B cell (primary cell): ENCODE data around the gene PHC2.

Experiments
- CTCF ChIP-seq: fragments of 200-600 bp; IDR thresholded peaks from one replicate; pipeline ENCODE4 v1.8.0; 2022; ENCODE audit warnings: antibody characterized with exemption, mild to moderate bottlenecking
- EZH2 ChIP-seq: IDR thresholded peaks from 2 replicates; pipeline ENCODE4 v1.6.1; 2012; ENCODE audit warnings: borderline replicate concordance, low read depth, mild to moderate bottlenecking, moderate library complexity, low read length; ENCODE audit not compliant: insufficient read depth, poor library complexity, severe bottlenecking

- TF ChIP-seq CTCF: no peak
- no peak for TF ChIP-seq EZH2
Measured at GRCh38 chr1:33443705-33444180, 12.8 kb upstream of the PHC2 start.
